KMS-11 (cell line): ENCODE measurements around the gene FHIT.

Experiments used
- H2AFZ ChIP-seq: fragments of 200-600 bp; sonication (generic); 2 replicates; pipeline ENCODE4 v1.6.1; 2016; ENCODE audit warnings: antibody characterized with exemption, mixed run types, low read depth
- H3K27ac ChIP-seq: fragments of 200-600 bp; sonication (generic); 2 replicates; pipeline ENCODE4 v1.6.1; 2016; ENCODE audit warnings: mild to moderate bottlenecking, mixed run types
- H3K27me3 ChIP-seq: fragments of 200-600 bp; sonication (generic); 2 replicates; pipeline ENCODE4 v1.6.1; 2017; ENCODE audit warnings: mild to moderate bottlenecking, low read depth, mixed run types, moderate library complexity; ENCODE audit not compliant: insufficient read depth
- H3K36me3 ChIP-seq: fragments of 200-600 bp; sonication (generic); 2 replicates; pipeline ENCODE4 v1.6.1; 2017; ENCODE audit warnings: mild to moderate bottlenecking, mixed run types; ENCODE audit not compliant: insufficient read depth
- H3K4me1 ChIP-seq: fragments of 200-600 bp; sonication (generic); 2 replicates; pipeline ENCODE4 v1.6.1; 2016; ENCODE audit warnings: mild to moderate bottlenecking, low read depth, mixed run types; ENCODE audit not compliant: poor library complexity, severe bottlenecking
- H3K4me2 ChIP-seq: fragments of 200-600 bp; sonication (generic); 2 replicates; pipeline ENCODE4 v1.7.0; 2016; ENCODE audit warnings: mild to moderate bottlenecking, mixed run types
- H3K4me3 ChIP-seq: fragments of 200-600 bp; sonication (generic); IDR thresholded peaks from 2 replicates; pipeline ENCODE4 v1.6.1; 2017; ENCODE audit warnings: low read depth, low read length, mixed read lengths; ENCODE audit not compliant: insufficient read depth
- H3K79me2 ChIP-seq: fragments of 200-600 bp; sonication (generic); 2 replicates; pipeline ENCODE4 v1.6.1; 2016; ENCODE audit warnings: low read depth, mixed run types; ENCODE audit not compliant: insufficient read depth
- H3K9ac ChIP-seq: fragments of 200-600 bp; sonication (generic); 2 replicates; pipeline ENCODE4 v1.6.1; 2016; ENCODE audit warnings: mild to moderate bottlenecking, mixed run types
- H4K20me1 ChIP-seq: fragments of 200-600 bp; sonication (generic); 2 replicates; pipeline ENCODE4 v1.6.1; 2016; ENCODE audit warnings: mild to moderate bottlenecking, mixed run types; ENCODE audit not compliant: insufficient read depth
- CTCF ChIP-seq: fragments of 200-600 bp; sonication (generic); conservative IDR thresholded peaks from 2 replicates; pipeline ENCODE4 v1.6.1; 2017; ENCODE audit warnings: low read depth, mild to moderate bottlenecking, antibody characterized with exemption, low read length, moderate library complexity, mixed read lengths

The FHIT gene

GRCh38 chr3:60238550-60238949 lies 1012.7 kb downstream of the FHIT start:
- Histone ChIP-seq H3K36me3 (no peaks in the 10 kb centered on the region), H3K79me2 (no peaks in the 10 kb centered on the region), H3K27ac (no peak overlapping the region), H3K27me3 (no peaks in the 10 kb centered on the region), H3K4me3 (no peak overlapping the region), H3K4me1 (no peaks in the 10 kb centered on the region), H4K20me1 (no peaks in the 10 kb centered on the region), H3K9ac (no peak overlapping the region), H2AFZ (no peak overlapping the region), H3K4me2 (no peak overlapping the region)
- no peak for TF ChIP-seq CTCF

GRCh38 chr3:60229502-60229901 lies 1021.8 kb downstream of the FHIT start:
- H3K27ac ChIP-seq = no peak overlapping the region
- no peaks in the 10 kb centered on the region for H3K27me3 ChIP-seq
- H3K79me2 ChIP-seq = no peaks in the 10 kb centered on the region
- no peak overlapping the region for H3K4me3 ChIP-seq
- no peaks in the 10 kb centered on the region for H4K20me1 ChIP-seq
- no peak overlapping the region for H3K4me2 ChIP-seq
- H2AFZ ChIP-seq = no peak overlapping the region
- no peaks in the 10 kb centered on the region for H3K4me1 ChIP-seq
- no peak overlapping the region for H3K9ac ChIP-seq
- H3K36me3 ChIP-seq = no peaks in the 10 kb centered on the region
- no peak for TF ChIP-seq CTCF

DNA sequence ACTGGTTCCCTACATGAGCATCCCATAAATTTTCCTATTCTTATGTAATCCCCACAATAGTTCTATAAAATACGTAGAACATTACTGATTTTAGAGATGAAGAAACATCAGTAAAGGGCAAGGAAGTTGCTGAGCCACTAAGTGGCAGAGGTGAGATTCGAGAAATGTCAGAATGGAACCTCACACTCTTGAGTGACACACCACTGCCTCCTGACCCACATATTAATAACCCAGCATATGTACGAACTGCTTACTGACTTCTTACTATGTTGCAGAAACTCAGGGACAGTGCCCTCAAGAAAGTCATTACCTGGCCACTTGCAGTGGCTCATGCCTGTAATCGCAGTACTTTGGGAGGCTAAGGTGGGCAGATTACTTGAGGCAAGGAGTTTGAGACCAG lies 1022.4 kb downstream of the FHIT start:
- H2AFZ ChIP-seq = no peak overlapping the region
- H3K36me3 ChIP-seq = no peaks in the 10 kb centered on the region
- no peak overlapping the region for H3K4me2 ChIP-seq
- TF ChIP-seq CTCF = no peak
- H4K20me1 ChIP-seq = no peaks in the 10 kb centered on the region
- no peak overlapping the region for H3K27ac ChIP-seq
- H3K4me3 ChIP-seq = no peak overlapping the region
- H3K9ac ChIP-seq = no peak overlapping the region
- H3K4me1 ChIP-seq = no peaks in the 10 kb centered on the region
- no peaks in the 10 kb centered on the region for H3K27me3 ChIP-seq
- H3K79me2 ChIP-seq = no peaks in the 10 kb centered on the region

DNA sequence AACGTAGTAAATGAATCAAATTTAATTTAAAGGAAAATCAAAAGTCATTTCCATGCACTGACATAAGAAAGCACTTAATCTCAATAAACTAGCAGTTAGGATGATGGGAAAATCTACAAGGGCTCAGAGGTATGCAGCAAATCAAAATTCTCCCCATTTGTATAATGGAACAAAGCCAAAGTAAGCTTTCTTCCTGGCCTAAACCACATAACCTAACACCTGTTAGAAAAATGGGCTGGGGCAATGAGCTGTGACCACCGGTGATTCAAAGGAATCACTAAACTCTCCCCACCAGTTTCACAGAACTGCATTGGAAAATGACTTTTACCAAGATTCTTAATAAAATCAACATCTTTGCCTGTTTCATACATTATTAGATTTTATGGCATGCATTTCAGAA lies 1024.3 kb downstream of the FHIT start:
- Histone ChIP-seq H3K27me3 (no peaks in the 10 kb centered on the region), H3K27ac (no peak overlapping the region), H2AFZ (no peak overlapping the region), H3K9ac (no peak overlapping the region), H3K4me1 (no peaks in the 10 kb centered on the region), H3K79me2 (no peaks in the 10 kb centered on the region), H4K20me1 (no peaks in the 10 kb centered on the region), H3K36me3 (no peaks in the 10 kb centered on the region), H3K4me2 (no peak overlapping the region), H3K4me3 (no peak overlapping the region)
- TF ChIP-seq CTCF = no peak

DNA sequence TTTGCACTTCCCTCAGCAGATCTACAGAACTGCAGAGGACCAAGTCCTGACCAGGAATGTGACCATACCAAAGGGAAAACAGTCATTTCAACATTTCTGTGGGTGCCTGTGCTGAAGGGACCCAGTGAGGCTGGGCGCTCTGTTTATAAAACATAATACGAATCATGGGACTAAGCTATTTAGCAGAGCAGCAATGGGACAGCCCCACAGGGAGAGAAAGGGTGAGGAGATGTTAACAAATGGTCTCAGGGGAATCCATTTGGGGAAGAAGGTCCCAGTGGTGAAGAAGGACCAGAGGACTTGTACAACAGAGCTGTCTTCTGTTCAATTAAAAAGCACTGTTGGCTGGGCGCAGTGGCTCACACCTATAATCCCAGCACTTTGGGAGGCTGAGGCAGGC lies 1025.4 kb downstream of the FHIT start:
- no peaks in the 10 kb centered on the region for H3K79me2 ChIP-seq
- no peaks in the 10 kb centered on the region for H4K20me1 ChIP-seq
- no peaks in the 10 kb centered on the region for H3K27me3 ChIP-seq
- H3K36me3 ChIP-seq = no peaks in the 10 kb centered on the region
- no peak overlapping the region for H3K4me3 ChIP-seq
- H3K4me2 ChIP-seq = no peak overlapping the region
- no peak overlapping the region for H2AFZ ChIP-seq
- no peak overlapping the region for H3K9ac ChIP-seq
- H3K27ac ChIP-seq = no peak overlapping the region
- TF ChIP-seq CTCF = no peak
- no peaks in the 10 kb centered on the region for H3K4me1 ChIP-seq
